CD4-positive, alpha-beta memory T cell (primary cell): ENCODE data around the gene FLT4. TPM values are rescaled to one million over a fixed set of nuclear protein-coding genes. Genes with fewer than 3 reads are reported as not detected.

Experiments
- CTCF ChIA-PET: fragments of 350-600 bp; sonication (Branson Sonifier 250); formaldehyde crosslinking; loops from one replicate; lab custom pipeline; 2021; ENCODE audit warnings: inconsistent platforms; ENCODE audit not compliant: partially characterized antibody; lab: Charles Lee
- POLR2A ChIA-PET: fragments of 350-600 bp; sonication (Branson Sonifier 250); formaldehyde crosslinking; loops from one replicate; lab custom pipeline; 2021; ENCODE audit not compliant: partially characterized antibody; lab: Charles Lee
- DNase-seq, 5 donors: peaks; one replicate each; pipeline versions ENCODE4 v3.0.0 to v3.0.0-alpha.2; 2020 to 2022; ENCODE audit warnings: mixed read lengths in 1 of 5
- H3K27ac ChIP-seq: one replicate; pipeline ENCODE4 v1.7.0; 2013; ENCODE audit warnings: low read depth, low read length
- H3K27me3 ChIP-seq: 2 replicates; pipeline ENCODE4 v1.7.0; 2013; ENCODE audit warnings: mild to moderate bottlenecking, low read length, moderate library complexity; ENCODE audit not compliant: insufficient read depth
- H3K36me3 ChIP-seq: 2 replicates; pipeline ENCODE4 v1.7.0; 2013; ENCODE audit warnings: mild to moderate bottlenecking, low read length, moderate library complexity; ENCODE audit not compliant: insufficient read depth
- H3K4me1 ChIP-seq: 2 replicates; pipeline ENCODE4 v1.7.0; 2013; ENCODE audit warnings: mild to moderate bottlenecking, low read length, moderate library complexity; ENCODE audit not compliant: insufficient read depth
- H3K4me3 ChIP-seq, 2 donors: one replicate each; pipeline ENCODE4 v1.7.0; 2013; ENCODE audit warnings: low read length in 2 of 2, mild to moderate bottlenecking in 1 of 2
- H3K9me3 ChIP-seq, 2 donors: one replicate each; pipeline ENCODE4 v1.7.0; 2013; ENCODE audit warnings: low read length in 2 of 2, control low read depth in 1 of 2; ENCODE audit not compliant: control insufficient read depth in 1 of 2
- H3K27ac Mint-ChIP-seq, 7 donors: one replicate each; pipeline ENCODE4 v1.8.0; 2020 to 2021; ENCODE audit warnings: mixed read lengths in 7 of 7, mild to moderate bottlenecking in 6 of 7, inconsistent platforms in 3 of 7, moderate library complexity in 3 of 7
- H3K27me3 Mint-ChIP-seq, 2 donors: one replicate each; pipeline ENCODE4 v1.8.0; 2020 to 2021; ENCODE audit warnings: mixed read lengths in 2 of 2
- H3K36me3 Mint-ChIP-seq, 2 donors: one replicate each; pipeline ENCODE4 v1.8.0; 2020 to 2021; ENCODE audit warnings: mixed read lengths in 2 of 2, inconsistent platforms in 1 of 2, mild to moderate bottlenecking in 1 of 2
- H3K4me1 Mint-ChIP-seq, 4 donors: one replicate each; pipeline ENCODE4 v1.8.0; 2020 to 2021; ENCODE audit warnings: mixed read lengths in 4 of 4, mild to moderate bottlenecking in 1 of 4
- H3K4me3 Mint-ChIP-seq, 8 donors: one replicate each; pipeline ENCODE4 v1.8.0; 2020 to 2021; ENCODE audit warnings: mixed read lengths in 8 of 8, mild to moderate bottlenecking in 7 of 8, moderate library complexity in 6 of 8, inconsistent platforms in 3 of 8
- H3K9me3 Mint-ChIP-seq, 8 donors: one replicate each; pipeline ENCODE4 v1.8.0; 2020 to 2021; ENCODE audit warnings: mixed read lengths in 8 of 8, mild to moderate bottlenecking in 5 of 8, inconsistent platforms in 3 of 8, moderate library complexity in 1 of 8
- intact Hi-C: fragments of 100-400 bp; cut with micrococcal nuclease; formaldehyde crosslinking; loops from one replicate; pipeline ENCODE4 v1.15.1; 2023
- polyA plus RNA-seq, 2 donors: library from polyadenylated mRNA; unstranded; fragments of 300-500 nt; fragmentation: Illumina TruSeq; gene quantifications; one replicate each; pipeline ENCODE4 v1.2.3, GENCODE V29; 2021
- total RNA-seq, 2 experiments: library from RNA; stranded (reverse); gene quantifications; one replicate each; pipeline ENCODE4 v1.2.3, GENCODE V29; 2021

The FLT4 gene
- total and polyA plus RNA-seq, 4 experiments from 2014 or later = 1.2 to 10.3 (median 6.9) TPM; not detected in 1

DNA sequence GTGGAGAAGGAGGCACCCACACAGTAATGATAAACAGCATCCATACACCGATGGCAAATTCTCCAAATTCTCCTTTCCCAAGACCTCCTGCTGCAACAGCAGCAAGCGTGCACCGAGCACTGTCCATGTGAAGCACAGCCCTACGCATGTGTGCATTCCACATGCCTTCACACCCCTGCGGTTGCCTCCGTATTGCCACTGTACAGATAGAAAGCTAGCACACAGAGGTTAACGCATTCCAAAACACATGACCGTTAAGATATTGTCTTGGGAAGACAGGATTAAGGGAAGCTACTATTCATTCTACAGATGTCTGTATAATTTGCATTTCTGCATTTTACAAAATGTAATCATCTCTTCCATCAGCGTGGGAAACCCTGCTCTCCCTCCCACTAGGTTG is 6.6 kb downstream of the FLT4 start:
- no peak overlapping the region for H3K27ac ChIP-seq
- no peaks in the 10 kb centered on the region for H3K36me3 ChIP-seq
- Mint-ChIP-seq H3K4me3 (no peak overlapping the region), H3K9me3 (no peaks in the 10 kb centered on the region), H3K4me1 (peaks cover 0 to 1% (median 0%) of the 10 kb centered on the region in 4 donors), H3K27me3 (peaks cover 3 to 11% of the 10 kb centered on the region in 2 donors), H3K27ac (no peak overlapping the region), H3K36me3 (no peaks in the 10 kb centered on the region)
- no peaks in the 10 kb centered on the region for H3K9me3 ChIP-seq
- POLR2A ChIA-PET = no interaction called here
- no peaks in the 10 kb centered on the region for H3K4me1 ChIP-seq
- CTCF ChIA-PET = no interaction called here
- H3K4me3 ChIP-seq = no peak overlapping the region
- H3K27me3 ChIP-seq = no peaks in the 10 kb centered on the region
- DNase-seq = no peak
- intact Hi-C loops = no loop called here

DNA sequence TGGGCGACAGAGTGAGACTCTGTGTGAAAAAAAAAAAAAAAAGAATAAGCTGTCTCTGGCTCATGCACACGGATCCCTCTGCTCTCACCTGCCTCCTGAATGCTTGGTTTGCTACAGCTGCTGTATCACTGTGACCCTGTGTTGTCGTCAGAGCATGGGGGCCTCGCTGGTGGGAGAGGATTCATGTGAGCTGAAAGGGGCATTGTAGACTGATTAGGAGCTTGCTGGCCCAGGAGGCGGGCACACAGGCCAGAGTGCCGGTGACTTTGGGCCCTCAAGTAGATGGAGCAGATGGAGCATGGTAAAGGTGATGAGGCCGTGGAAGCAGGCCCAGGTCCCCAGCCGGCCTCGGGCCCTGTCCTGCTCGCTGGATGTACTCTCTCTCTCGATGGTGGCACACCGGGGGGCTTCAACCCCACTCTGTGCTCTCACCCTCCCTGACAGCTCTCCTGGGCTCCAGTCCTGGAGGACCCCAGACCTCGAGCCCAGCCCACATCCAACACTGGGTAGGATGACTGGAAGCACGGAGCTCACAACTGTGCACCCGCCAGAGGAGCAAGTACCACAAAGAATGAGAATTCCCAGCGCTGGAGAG is 7.1 kb downstream of the FLT4 start:
- no peaks in the 10 kb centered on the region for H3K9me3 ChIP-seq
- H3K4me1 Mint-ChIP-seq = peaks cover 0 to 3% (median under 1%) of the 10 kb centered on the region in 4 donors
- no peaks in the 10 kb centered on the region for H3K36me3 Mint-ChIP-seq
- H3K27me3 ChIP-seq = no peaks in the 10 kb centered on the region
- no peak overlapping the region for H3K4me3 ChIP-seq
- H3K4me3 Mint-ChIP-seq = no peak overlapping the region
- H3K4me1 ChIP-seq = no peaks in the 10 kb centered on the region
- H3K27ac Mint-ChIP-seq = no peak overlapping the region
- H3K36me3 ChIP-seq = no peaks in the 10 kb centered on the region
- POLR2A ChIA-PET = no interaction called here
- no peak overlapping the region for H3K27ac ChIP-seq
- peaks cover 1 to 7% of the 10 kb centered on the region in 2 donors for H3K27me3 Mint-ChIP-seq
- intact Hi-C loops = no loop called here
- DNase-seq = no peak
- CTCF ChIA-PET = no interaction called here
- H3K9me3 Mint-ChIP-seq = no peaks in the 10 kb centered on the region

DNA sequence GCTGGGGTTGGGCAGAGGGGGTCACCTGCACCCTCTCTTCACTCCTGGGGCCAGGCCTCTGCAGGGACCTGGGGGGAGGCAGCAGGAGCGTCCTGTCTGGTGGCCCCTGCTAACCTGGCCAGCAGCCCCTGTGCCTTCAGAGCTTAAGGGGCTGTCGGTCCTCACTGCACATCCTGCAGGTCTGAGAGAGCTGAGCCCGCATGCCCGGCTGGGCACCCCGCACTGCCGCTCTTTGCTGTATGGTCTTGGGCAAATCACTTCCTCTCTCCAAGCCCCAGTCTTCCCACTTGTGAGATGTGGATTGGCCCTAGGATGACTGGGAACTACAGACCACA is 7.9 kb downstream of the FLT4 start:
- no peaks in the 10 kb centered on the region for H3K4me1 ChIP-seq
- Mint-ChIP-seq H3K4me1 (peaks cover 0 to 4% (median under 1%) of the 10 kb centered on the region in 4 donors), H3K4me3 (no peak overlapping the region), H3K27ac (peak overlapping the region in 1 of 7 donors; percentile 47), H3K9me3 (no peaks in the 10 kb centered on the region), H3K36me3 (no peaks in the 10 kb centered on the region), H3K27me3 (peaks cover 1 to 5% of the 10 kb centered on the region in 2 donors)
- ChIA-PET POLR2A (no interaction called here), CTCF (no interaction called here)
- H3K36me3 ChIP-seq = no peaks in the 10 kb centered on the region
- H3K4me3 ChIP-seq = no peak overlapping the region
- H3K27ac ChIP-seq = no peak overlapping the region
- no peaks in the 10 kb centered on the region for H3K9me3 ChIP-seq
- no peaks in the 10 kb centered on the region for H3K27me3 ChIP-seq
- DNase-seq = no peak
- intact Hi-C loops = no loop called here

DNA sequence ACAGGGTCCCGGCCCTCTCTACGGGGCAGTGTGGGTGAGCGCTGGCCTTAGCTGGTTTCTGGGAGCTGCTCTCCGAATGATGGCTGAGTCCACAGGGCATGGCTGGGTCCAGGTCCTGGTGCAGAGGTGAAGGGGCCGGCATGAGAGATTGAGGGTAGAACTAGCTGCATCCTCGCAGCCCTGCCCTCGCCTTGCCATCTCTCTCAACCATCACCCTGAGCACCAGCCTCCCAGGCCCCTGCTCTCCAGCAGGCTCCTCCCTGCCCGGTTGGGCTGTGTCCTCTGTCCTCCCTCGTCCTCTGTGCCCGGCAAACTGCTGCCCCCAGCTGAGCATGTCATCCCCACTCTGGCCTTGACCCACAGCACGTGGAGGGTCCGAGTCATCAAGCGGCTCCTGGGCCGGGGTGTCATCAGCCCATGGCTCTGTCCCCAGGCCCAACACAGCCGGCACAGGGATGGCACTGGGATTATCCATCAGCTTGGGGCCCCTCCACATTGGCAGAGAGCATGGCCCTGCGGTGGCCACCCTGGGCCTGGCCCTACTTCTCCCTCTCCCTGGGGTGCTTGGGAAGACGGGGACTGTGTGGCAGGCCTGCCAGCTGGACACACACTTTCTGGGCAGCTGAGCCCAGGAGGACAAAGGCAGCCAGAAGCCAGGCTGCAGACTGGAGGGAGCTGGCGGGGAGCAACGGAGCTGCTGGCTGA is 8.4 kb downstream of the FLT4 start:
- H3K4me3 Mint-ChIP-seq = no peak overlapping the region
- Histone ChIP-seq H3K36me3 (no peaks in the 10 kb centered on the region), H3K9me3 (no peaks in the 10 kb centered on the region), H3K4me1 (no peaks in the 10 kb centered on the region), H3K27ac (no peak overlapping the region), H3K27me3 (no peaks in the 10 kb centered on the region), H3K4me3 (no peak overlapping the region)
- H3K4me1 Mint-ChIP-seq = peaks cover 0 to 4% (median under 1%) of the 10 kb centered on the region in 4 donors
- no peak for DNase-seq
- H3K27me3 Mint-ChIP-seq = peaks cover 1 to 2% of the 10 kb centered on the region in 2 donors
- H3K27ac Mint-ChIP-seq = no peak overlapping the region
- intact Hi-C loops = no loop called here
- ChIA-PET CTCF (no interaction called here), POLR2A (no interaction called here)
- H3K9me3 Mint-ChIP-seq = no peaks in the 10 kb centered on the region
- no peaks in the 10 kb centered on the region for H3K36me3 Mint-ChIP-seq

DNA sequence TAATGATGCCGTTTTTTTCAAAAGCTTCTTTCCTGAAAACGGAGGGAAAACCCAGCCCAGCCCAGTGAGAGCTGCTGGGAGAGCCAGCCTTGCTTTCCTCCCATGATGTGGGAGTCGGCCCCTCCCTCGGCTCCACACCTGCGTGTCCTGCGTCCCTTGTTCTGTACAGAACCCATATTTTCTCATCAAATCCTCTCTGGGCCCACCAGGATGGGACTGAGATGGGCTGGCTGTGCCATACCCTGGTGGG is 8.9 kb downstream of the FLT4 start:
- Mint-ChIP-seq H3K27ac (no peak overlapping the region), H3K27me3 (no peaks in the 10 kb centered on the region), H3K4me3 (no peak overlapping the region), H3K36me3 (no peaks in the 10 kb centered on the region), H3K4me1 (peaks cover 0 to 4% (median under 1%) of the 10 kb centered on the region in 4 donors), H3K9me3 (no peaks in the 10 kb centered on the region)
- ChIA-PET POLR2A (no interaction called here), CTCF (no interaction called here)
- Histone ChIP-seq H3K4me3 (no peak overlapping the region), H3K27ac (no peak overlapping the region), H3K9me3 (no peaks in the 10 kb centered on the region), H3K4me1 (no peaks in the 10 kb centered on the region), H3K27me3 (no peaks in the 10 kb centered on the region), H3K36me3 (no peaks in the 10 kb centered on the region)
- intact Hi-C loops = no loop called here
- DNase-seq = no peak

DNA sequence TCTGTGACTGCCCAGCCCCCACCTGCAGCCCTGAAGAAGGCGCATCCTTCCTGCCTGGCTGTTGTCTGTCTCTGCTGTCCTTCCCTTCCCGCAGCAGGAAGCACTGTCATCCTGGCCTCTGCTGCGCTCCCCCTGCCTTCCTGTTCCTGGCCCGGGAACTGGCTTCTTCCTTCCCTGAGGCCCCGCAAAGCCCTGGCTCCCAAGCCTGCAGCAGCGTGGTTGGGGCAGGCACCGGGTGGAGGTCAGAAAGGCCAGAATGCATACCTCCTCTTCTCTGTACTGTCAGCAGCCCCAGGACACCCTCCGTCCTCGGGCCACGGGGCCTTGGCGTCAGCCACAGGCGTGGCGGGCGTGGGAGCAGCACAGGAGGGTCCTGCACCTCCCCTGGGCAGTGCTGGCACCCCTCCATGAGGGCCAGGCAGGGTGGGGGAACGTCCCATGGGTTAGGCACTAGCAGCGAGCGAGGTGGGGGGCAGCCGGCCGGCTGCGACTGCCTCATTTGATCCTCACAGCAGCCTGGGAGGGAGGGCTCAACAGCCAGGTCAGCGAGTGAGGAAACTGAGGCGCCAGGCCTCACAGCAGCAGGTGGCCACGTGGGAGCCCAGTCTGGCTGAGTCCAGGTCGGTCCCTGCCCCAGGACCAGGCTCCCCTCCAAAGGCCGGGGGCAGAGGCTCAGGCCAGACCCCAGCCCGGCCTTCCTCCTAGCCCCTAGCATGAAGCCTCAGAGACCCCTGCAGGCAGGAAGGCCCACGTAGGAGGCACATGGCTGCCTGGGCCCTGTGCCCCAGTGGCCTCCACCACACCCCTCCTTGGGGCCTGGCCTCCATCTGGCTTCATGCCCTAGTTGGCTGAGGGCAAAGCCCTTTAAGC is 9.4 kb downstream of the FLT4 start:
- CTCF ChIA-PET = no interaction called here
- H3K9me3 Mint-ChIP-seq = no peaks in the 10 kb centered on the region
- H3K4me1 Mint-ChIP-seq = peaks cover 0 to 4% (median under 1%) of the 10 kb centered on the region in 4 donors
- H3K27ac ChIP-seq = no peak overlapping the region
- H3K27ac Mint-ChIP-seq = no peak overlapping the region
- H3K4me3 Mint-ChIP-seq = no peak overlapping the region
- intact Hi-C loops = no loop called here
- H3K27me3 ChIP-seq = no peaks in the 10 kb centered on the region
- no peaks in the 10 kb centered on the region for H3K36me3 ChIP-seq
- POLR2A ChIA-PET = no interaction called here
- H3K27me3 Mint-ChIP-seq = no peaks in the 10 kb centered on the region
- no peaks in the 10 kb centered on the region for H3K36me3 Mint-ChIP-seq
- H3K4me3 ChIP-seq = no peak overlapping the region
- H3K9me3 ChIP-seq = no peaks in the 10 kb centered on the region
- H3K4me1 ChIP-seq = no peaks in the 10 kb centered on the region
- no peak for DNase-seq

DNA sequence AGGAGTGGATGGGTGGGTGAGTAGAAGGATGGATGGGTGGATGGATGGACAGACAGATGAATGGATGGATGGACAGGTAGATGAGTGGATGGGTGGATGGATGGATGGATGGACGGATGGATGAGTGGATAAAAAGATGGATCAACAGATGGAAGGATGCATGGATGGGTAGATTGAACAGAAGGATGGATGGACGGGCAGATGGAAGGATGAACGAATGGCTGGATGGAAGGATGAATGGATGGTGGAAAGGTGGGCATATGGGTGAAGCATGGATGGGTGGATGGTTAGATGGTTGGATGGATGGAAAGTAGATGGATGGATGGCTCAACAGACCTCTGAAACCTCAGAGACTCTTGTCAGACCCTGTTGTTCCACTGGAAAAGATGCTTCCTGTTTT is 10.1 kb downstream of the FLT4 start:
- Histone ChIP-seq H3K36me3 (no peaks in the 10 kb centered on the region), H3K4me3 (no peak overlapping the region), H3K9me3 (no peaks in the 10 kb centered on the region), H3K27me3 (no peaks in the 10 kb centered on the region), H3K27ac (no peak overlapping the region), H3K4me1 (no peaks in the 10 kb centered on the region)
- Mint-ChIP-seq H3K27me3 (no peaks in the 10 kb centered on the region), H3K9me3 (no peaks in the 10 kb centered on the region), H3K36me3 (no peaks in the 10 kb centered on the region), H3K4me1 (peaks cover 0 to 4% (median under 1%) of the 10 kb centered on the region in 4 donors), H3K27ac (no peak overlapping the region), H3K4me3 (no peak overlapping the region)
- intact Hi-C loops = no loop called here
- ChIA-PET POLR2A (no interaction called here), CTCF (no interaction called here)
- no peak for DNase-seq
